HG03097 (cell line): ENCODE measurements around the gene COL1A1.

Experiments
- ATAC-seq: cut with Tn5 transposase; IDR thresholded peaks from one replicate; pipeline ENCODE4 v1.9.1; 2021; ENCODE audit not compliant: unreplicated experiment, low FRiP score

COL1A1 gene

GRCh38 chr17:50201276-50201854 is at the start of gene COL1A1:
TSS of gene COL1A1 (minus strand) at chr17:50201631. CDS start at chr17:50201513, 118 bp downstream.
- no peak for ATAC-seq

- ATAC-seq, result no peak
Observed at GRCh38 chr17:50248255-50248654, 46.8 kb upstream of the COL1A1 start.

GRCh38 chr17:50244771-50245170 is 43.3 kb upstream of the COL1A1 start:
- ATAC-seq, result no peak

- ATAC-seq, result no peak
Observed at GRCh38 chr17:50241431-50241830, 40.0 kb upstream of the COL1A1 start.

GRCh38 chr17:50240851-50241250 is 39.4 kb upstream of the COL1A1 start:
- no peak for ATAC-seq

GRCh38 chr17:50239937-50240336 is 38.5 kb upstream of the COL1A1 start:
- ATAC-seq, result no peak

GRCh38 chr17:50238601-50239280 is 37.3 kb upstream of the COL1A1 start:
- ATAC-seq, result no peak

- no peak for ATAC-seq
Observed at GRCh38 chr17:50237901-50238300, 36.5 kb upstream of the COL1A1 start.

- no peak for ATAC-seq
Observed at GRCh38 chr17:50234581-50234980, 33.1 kb upstream of the COL1A1 start.

GRCh38 chr17:50225701-50226240 is 24.3 kb upstream of the COL1A1 start:
- no peak for ATAC-seq

GRCh38 chr17:50222922-50223321 is 21.5 kb upstream of the COL1A1 start:
- ATAC-seq, result no peak

GRCh38 chr17:50221864-50222545 is 20.6 kb upstream of the COL1A1 start:
- no peak for ATAC-seq

GRCh38 chr17:50221266-50221863 is 19.9 kb upstream of the COL1A1 start:
- no peak for ATAC-seq

GRCh38 chr17:50220811-50221210 is 19.4 kb upstream of the COL1A1 start:
- ATAC-seq, result no peak

- ATAC-seq, result no peak
Observed at GRCh38 chr17:50219939-50220465, 18.6 kb upstream of the COL1A1 start.

- ATAC-seq, result no peak
Observed at GRCh38 chr17:50219342-50219741, 17.9 kb upstream of the COL1A1 start.

GRCh38 chr17:50218771-50219315 is 17.4 kb upstream of the COL1A1 start:
- ATAC-seq, result no peak

GRCh38 chr17:50218071-50218759 is 16.8 kb upstream of the COL1A1 start:
- no peak for ATAC-seq

GRCh38 chr17:50217591-50217990 is 16.2 kb upstream of the COL1A1 start:
- ATAC-seq, result no peak
